ENCODE measurements around the gene HLA-DQA2. TPM values are rescaled to one million over a fixed set of nuclear protein-coding genes. Genes with fewer than 3 reads are reported as not detected.
"Not testable (repeated sequence)": the region's sequence is repeated elsewhere in the genome, so short reads cannot be mapped to it uniquely, and the experiment has no call there.

The HLA-DQA2 gene
- total RNA-seq, 2 donors from 2014 or later: 0.45 to 1.6 TPM

GRCh38 chr6:32718879-32719278 lies 22.3 kb upstream of the HLA-DQA2 start:
- Histone ChIP-seq H3K27me3 (replicated peaks; ENCODE audit: insufficient read depth) (no peaks in the 10 kb centered on the region), H3K27ac (no peak overlapping the region), H3K9me3 (no peaks in the 10 kb centered on the region), H3K4me1 (replicated peaks) (no peaks in the 10 kb centered on the region), H3K36me3 (no peaks in the 10 kb centered on the region), H3K4me3 (no peak overlapping the region)
- TF ChIP-seq POLR2A (IDR thresholded peaks at IDR 0.05) (no peak), POLR2AphosphoS5 (IDR thresholded peaks at IDR 0.05) (no peak), CTCF (IDR thresholded peaks at IDR 0.05) (no peak)
- intact Hi-C loops (cut with DNase I): no loop called here
- no peak for DNase-seq (ENCODE audit: low spot score)
- 46% methylated on average over 3 of the region's 3 CpGs for WGBS

GRCh38 chr6:32738126-32738525 lies 3.1 kb upstream of the HLA-DQA2 start:
- H3K27ac ChIP-seq: no peak overlapping the region
- 56% methylated on average over 2 of the region's 2 CpGs for WGBS
- no peak for DNase-seq (ENCODE audit: low spot score)
- H3K27me3 ChIP-seq (replicated peaks; ENCODE audit: insufficient read depth): no peaks in the 10 kb centered on the region
- H3K36me3 ChIP-seq: no peaks in the 10 kb centered on the region
- intact Hi-C loops (cut with DNase I): no loop called here
- TF ChIP-seq CTCF (IDR thresholded peaks at IDR 0.05): no peak
- no peak for TF ChIP-seq POLR2AphosphoS5 (IDR thresholded peaks at IDR 0.05)
- TF ChIP-seq POLR2A (IDR thresholded peaks at IDR 0.05): no peak
- H3K9me3 ChIP-seq: no peaks in the 10 kb centered on the region
- no peak overlapping the region for H3K4me3 ChIP-seq
- no peaks in the 10 kb centered on the region for H3K4me1 ChIP-seq (replicated peaks)

GRCh38 chr6:32742374-32742773 lies 1.2 kb downstream of the HLA-DQA2 start:
- no peak overlapping the region for H3K27ac ChIP-seq
- no peak for DNase-seq (ENCODE audit: low spot score)
- H3K27me3 ChIP-seq (replicated peaks; ENCODE audit: insufficient read depth): no peaks in the 10 kb centered on the region
- 93% methylated on average over 3 of the region's 3 CpGs for WGBS
- H3K36me3 ChIP-seq: no peaks in the 10 kb centered on the region
- intact Hi-C loops (cut with DNase I): no loop called here
- H3K4me1 ChIP-seq (replicated peaks): no peaks in the 10 kb centered on the region
- H3K4me3 ChIP-seq: no peak overlapping the region
- H3K9me3 ChIP-seq: no peaks in the 10 kb centered on the region
- no peak for TF ChIP-seq POLR2A (IDR thresholded peaks at IDR 0.05)
- no peak for TF ChIP-seq CTCF (IDR thresholded peaks at IDR 0.05)
- TF ChIP-seq POLR2AphosphoS5 (IDR thresholded peaks at IDR 0.05): no peak

DNA sequence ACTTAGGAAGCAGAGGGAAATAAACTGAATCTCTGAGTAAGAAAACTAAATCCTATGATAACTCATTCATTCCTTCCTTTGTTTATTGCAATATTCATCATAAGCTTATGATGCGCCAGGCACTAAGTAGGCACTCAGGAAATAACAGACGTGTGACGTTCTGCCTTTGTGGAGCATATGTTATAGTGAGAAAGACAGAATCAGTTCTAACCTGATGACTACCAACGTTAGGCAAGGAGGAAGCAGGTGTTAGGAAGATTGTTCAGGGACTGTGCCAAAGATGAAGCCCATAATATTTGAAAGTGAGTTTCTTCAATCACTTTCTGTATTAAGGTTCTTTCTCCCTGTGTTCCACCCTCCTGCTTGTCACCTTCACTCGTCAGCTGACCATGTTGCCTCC lies 3.6 kb downstream of the HLA-DQA2 start:
- TF ChIP-seq CTCF (IDR thresholded peaks at IDR 0.05) (no peak), POLR2AphosphoS5 (IDR thresholded peaks at IDR 0.05) (no peak), POLR2A (IDR thresholded peaks at IDR 0.05) (no peak)
- H3K9me3 ChIP-seq: no peaks in the 10 kb centered on the region
- DNase-seq (ENCODE audit: low spot score): no peak
- H3K36me3 ChIP-seq: no peaks in the 10 kb centered on the region
- intact Hi-C loops (cut with DNase I): no loop called here
- H3K4me1 ChIP-seq (replicated peaks): no peaks in the 10 kb centered on the region
- H3K27me3 ChIP-seq (replicated peaks; ENCODE audit: insufficient read depth): no peaks in the 10 kb centered on the region
- H3K4me3 ChIP-seq: no peak overlapping the region
- 31% methylated on average over 5 of the region's 5 CpGs for WGBS
- H3K27ac ChIP-seq: no peak overlapping the region

GRCh38 chr6:32745649-32746048 lies 4.5 kb downstream of the HLA-DQA2 start:
- H3K27me3 ChIP-seq (replicated peaks; ENCODE audit: insufficient read depth); H3K36me3 ChIP-seq; intact Hi-C loops (cut with DNase I); H3K27ac ChIP-seq; H3K4me1 ChIP-seq (replicated peaks); H3K9me3 ChIP-seq; H3K4me3 ChIP-seq; DNase-seq (ENCODE audit: low spot score): not testable (repeated sequence)
- 67% methylated on average over 1 of the region's 1 CpG for WGBS

All from prostate gland (tissue), 2 donors.